ENCODE results near the gene LMBR1. TPM values are rescaled to one million over a fixed set of nuclear protein-coding genes. Genes with fewer than 3 reads are reported as not detected.
A peak's percentile ranks its signal among the peaks of the same experiment; 100 is the strongest.

Gene LMBR1
- total and polyA plus RNA-seq, 5 donors from 2014 or later: 35.7 to 71.9 (median 39.9) TPM

DNA sequence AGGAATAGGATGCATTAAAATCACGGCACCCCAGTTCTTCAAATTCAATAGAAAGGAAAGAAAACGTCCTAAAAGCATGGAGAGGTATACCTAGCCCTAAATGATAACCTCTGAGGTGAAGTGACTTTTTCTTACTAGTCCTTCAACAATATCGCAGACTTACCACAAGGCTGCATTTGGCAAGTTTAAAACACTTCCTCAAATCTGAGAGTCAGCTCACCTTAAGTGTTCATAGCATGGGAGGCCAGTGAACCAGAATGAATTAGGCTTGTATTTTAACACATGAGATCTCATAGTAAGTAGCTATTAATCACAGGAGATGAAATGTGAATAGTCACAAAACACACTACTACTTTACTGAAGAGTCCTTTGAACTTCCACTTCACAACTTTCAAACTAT lies 128.2 kb downstream of the LMBR1 start:
- Mint-ChIP-seq H3K36me3 (peaks cover 32% of the 10 kb centered on the region), H3K4me3 (no peak overlapping the region), H3K4me1 (peaks cover 4 to 21% (median 13%) of the 10 kb centered on the region in 4 donors), H3K27ac (no peak overlapping the region), H3K9me3 (peaks cover 0 to 7% (median 2%) of the 10 kb centered on the region in 7 donors), H3K27me3 (no peaks in the 10 kb centered on the region)
- H3K9me3 ChIP-seq (ENCODE audit: control insufficient read depth in 2 of 2, low read length in 2 of 2): peaks cover 3 to 4% of the 10 kb centered on the region in 2 experiments
- H3K27me3 ChIP-seq (ENCODE audit: control insufficient read depth, insufficient read depth, low read length): no peaks in the 10 kb centered on the region
- no peak overlapping the region for H3K27ac ChIP-seq (ENCODE audit: insufficient read depth, low read length, poor library complexity, severe bottlenecking)
- DNase-seq: no peak
- H3K4me3 ChIP-seq (ENCODE audit: low read depth, low read length): no peak overlapping the region
- ATAC-seq (ENCODE audit: low read depth in 2 of 2): no peak
- peaks cover 16% of the 10 kb centered on the region for H3K36me3 ChIP-seq (ENCODE audit: control insufficient read depth, insufficient read depth, low read length)
- H3K4me1 ChIP-seq (ENCODE audit: control insufficient read depth, insufficient read depth, low read length, poor library complexity, severe bottlenecking): no peaks in the 10 kb centered on the region

DNA sequence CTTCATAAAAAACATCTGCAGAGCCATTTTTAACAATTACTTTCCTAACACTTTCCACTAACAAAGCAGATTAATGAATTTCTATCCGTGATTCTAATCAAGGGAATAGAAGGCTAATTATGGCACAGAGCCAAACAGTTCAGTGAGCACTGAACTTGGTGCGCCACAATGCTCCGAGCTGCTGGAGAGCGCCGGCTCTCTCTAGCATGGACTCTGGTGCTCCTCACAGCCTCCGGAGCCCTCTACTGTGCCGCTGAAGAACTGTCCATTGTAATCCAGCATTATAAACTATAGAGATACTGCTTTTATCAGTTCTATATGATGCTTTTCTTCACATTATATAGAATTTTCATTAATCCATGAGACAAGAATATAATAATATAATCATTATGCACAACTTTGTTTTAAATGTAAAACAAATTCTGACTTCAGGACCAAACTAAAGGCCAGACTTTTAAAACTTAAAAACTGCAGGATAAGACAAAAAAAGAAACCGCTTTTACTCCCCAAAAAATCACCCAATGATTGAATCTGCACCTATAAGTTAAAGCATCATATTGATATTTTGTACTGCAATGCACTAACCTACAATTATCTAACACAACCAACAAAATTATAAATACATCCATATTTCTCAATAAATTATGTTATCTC lies 128.8 kb downstream of the LMBR1 start:
- peak overlapping the region in 1 of 3 donors; percentile 34 for H3K27ac Mint-ChIP-seq
- H3K36me3 Mint-ChIP-seq: peaks cover 36% of the 10 kb centered on the region
- no peak for ATAC-seq (ENCODE audit: low read depth in 2 of 2)

DNA sequence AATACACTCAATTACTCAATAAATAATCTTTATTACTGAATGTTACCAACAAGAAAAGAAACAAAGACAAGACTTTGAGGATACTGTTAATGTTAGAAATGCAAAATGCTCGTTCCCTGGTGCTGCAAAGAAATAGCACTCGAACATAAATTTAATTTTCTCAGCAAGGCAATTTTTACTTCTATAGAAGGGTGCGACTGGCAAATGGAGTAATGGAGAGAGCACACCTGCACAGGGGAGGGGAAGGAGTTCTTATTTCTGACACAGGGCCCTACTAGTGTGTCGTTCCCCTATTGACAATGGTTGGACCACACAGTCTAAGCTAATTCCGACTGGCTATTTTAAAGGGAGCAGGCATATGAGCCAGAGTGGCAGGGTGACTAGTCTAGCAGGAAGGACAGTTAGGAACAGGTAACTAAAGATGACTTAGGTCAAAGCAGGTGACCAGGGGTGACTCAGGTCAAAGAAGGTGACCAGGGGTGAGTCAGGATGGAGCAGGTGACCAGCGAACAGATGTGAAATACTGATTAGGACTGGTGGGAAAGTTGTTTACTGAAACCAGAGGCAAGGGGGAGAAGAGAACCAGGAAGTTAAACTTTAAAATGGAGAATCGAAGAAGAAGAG lies 133.3 kb downstream of the LMBR1 start:
- Mint-ChIP-seq H3K9me3 (peaks cover 0 to 10% (median 3%) of the 10 kb centered on the region in 7 donors), H3K27me3 (no peaks in the 10 kb centered on the region), H3K27ac (no peak overlapping the region), H3K4me3 (no peak overlapping the region), H3K4me1 (peaks cover 0 to 12% (median 7%) of the 10 kb centered on the region in 4 donors), H3K36me3 (peaks cover 53% of the 10 kb centered on the region)
- Histone ChIP-seq H3K36me3 (ENCODE audit: control insufficient read depth, insufficient read depth, low read length) (peaks cover 28% of the 10 kb centered on the region), H3K4me1 (ENCODE audit: control insufficient read depth, insufficient read depth, low read length, poor library complexity, severe bottlenecking) (no peaks in the 10 kb centered on the region), H3K9me3 (ENCODE audit: control insufficient read depth in 2 of 2, low read length in 2 of 2) (peaks cover 4 to 11% of the 10 kb centered on the region in 2 experiments), H3K27me3 (ENCODE audit: control insufficient read depth, insufficient read depth, low read length) (no peaks in the 10 kb centered on the region), H3K4me3 (ENCODE audit: low read depth, low read length) (no peak overlapping the region), H3K27ac (ENCODE audit: insufficient read depth, low read length, poor library complexity, severe bottlenecking) (no peak overlapping the region)
- DNase-seq: no peak
- no peak for ATAC-seq (ENCODE audit: low read depth in 2 of 2)

More for the DNA sequence above, 128.8 kb downstream of the LMBR1 start:
- peaks cover 16% of the 10 kb centered on the region for H3K36me3 ChIP-seq (ENCODE audit: control insufficient read depth, insufficient read depth, low read length)
- H3K4me1 ChIP-seq (ENCODE audit: control insufficient read depth, insufficient read depth, low read length, poor library complexity, severe bottlenecking): no peaks in the 10 kb centered on the region
- no peak overlapping the region for H3K27ac ChIP-seq (ENCODE audit: insufficient read depth, low read length, poor library complexity, severe bottlenecking)
- no peak overlapping the region for H3K4me3 ChIP-seq (ENCODE audit: low read depth, low read length)
- Mint-ChIP-seq H3K4me1 (peaks cover 0 to 15% (median 8%) of the 10 kb centered on the region in 4 donors), H3K9me3 (peaks cover 0 to 10% (median 3%) of the 10 kb centered on the region in 7 donors), H3K27me3 (no peaks in the 10 kb centered on the region), H3K4me3 (no peak overlapping the region)
- peaks cover 4 to 10% of the 10 kb centered on the region in 2 experiments for H3K9me3 ChIP-seq (ENCODE audit: control insufficient read depth in 2 of 2, low read length in 2 of 2)
- DNase-seq: no peak
- no peaks in the 10 kb centered on the region for H3K27me3 ChIP-seq (ENCODE audit: control insufficient read depth, insufficient read depth, low read length)

DNA sequence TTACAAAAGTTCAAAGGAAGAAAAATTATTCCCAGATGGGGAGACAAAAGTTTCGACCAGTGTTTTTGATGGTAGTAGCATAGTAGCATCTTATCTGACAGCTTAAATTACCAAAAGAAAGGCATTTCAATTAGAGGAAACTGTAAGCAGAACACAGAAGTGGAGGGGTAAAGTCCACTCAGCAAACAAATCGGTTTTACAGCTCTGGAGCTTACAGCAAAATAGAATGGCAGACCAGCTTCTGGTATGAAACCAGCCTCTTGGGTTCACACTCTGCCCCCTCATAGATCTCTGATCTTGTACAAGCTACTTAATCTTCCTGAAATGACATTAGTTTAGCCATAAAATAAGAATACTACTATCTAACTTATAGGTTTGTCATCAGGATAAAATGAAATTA lies 133.8 kb downstream of the LMBR1 start:
- no peaks in the 10 kb centered on the region for H3K4me1 ChIP-seq (ENCODE audit: control insufficient read depth, insufficient read depth, low read length, poor library complexity, severe bottlenecking)
- no peak overlapping the region for H3K27ac Mint-ChIP-seq
- H3K4me3 ChIP-seq (ENCODE audit: low read depth, low read length): no peak overlapping the region
- no peaks in the 10 kb centered on the region for H3K27me3 ChIP-seq (ENCODE audit: control insufficient read depth, insufficient read depth, low read length)
- peaks cover 4 to 11% of the 10 kb centered on the region in 2 experiments for H3K9me3 ChIP-seq (ENCODE audit: control insufficient read depth in 2 of 2, low read length in 2 of 2)
- no peak for ATAC-seq (ENCODE audit: low read depth in 2 of 2)
- H3K36me3 Mint-ChIP-seq: peaks cover 55% of the 10 kb centered on the region
- H3K36me3 ChIP-seq (ENCODE audit: control insufficient read depth, insufficient read depth, low read length): peaks cover 28% of the 10 kb centered on the region
- no peak for DNase-seq
- no peaks in the 10 kb centered on the region for H3K27me3 Mint-ChIP-seq
- no peak overlapping the region for H3K27ac ChIP-seq (ENCODE audit: insufficient read depth, low read length, poor library complexity, severe bottlenecking)
- H3K9me3 Mint-ChIP-seq: peaks cover 0 to 10% (median 3%) of the 10 kb centered on the region in 7 donors
- peaks cover 0 to 13% (median 8%) of the 10 kb centered on the region in 4 donors for H3K4me1 Mint-ChIP-seq
- no peak overlapping the region for H3K4me3 Mint-ChIP-seq

DNA sequence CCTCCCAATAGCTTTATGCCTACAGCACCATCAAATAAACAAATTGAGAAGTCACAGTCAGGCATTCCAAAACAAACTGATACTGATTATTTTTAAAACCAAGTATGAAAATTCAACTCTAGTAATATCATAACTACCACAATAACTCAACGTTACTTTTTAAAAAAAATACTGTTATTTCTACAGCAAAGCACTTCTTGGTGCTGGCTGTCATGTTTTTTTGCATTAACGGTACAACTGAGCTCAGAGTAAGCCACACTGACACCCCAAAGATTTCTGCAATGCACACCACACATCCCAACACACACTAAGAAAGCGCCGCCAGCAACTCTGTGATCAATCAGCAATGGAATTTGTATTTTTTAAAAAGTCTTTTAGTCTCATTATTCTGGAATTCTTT lies 138.8 kb downstream of the LMBR1 start:
- DNase-seq (no peak), ATAC-seq (ENCODE audit: low read depth in 2 of 2) (no peak)
- no peak overlapping the region for H3K4me3 ChIP-seq (ENCODE audit: low read depth, low read length)
- Mint-ChIP-seq H3K4me1 (peaks cover 2 to 11% (median 6%) of the 10 kb centered on the region in 4 donors), H3K9me3 (no peaks in the 10 kb centered on the region), H3K27ac (no peak overlapping the region), H3K27me3 (no peaks in the 10 kb centered on the region), H3K36me3 (peaks cover 32% of the 10 kb centered on the region), H3K4me3 (no peak overlapping the region)
- peaks cover 28% of the 10 kb centered on the region for H3K36me3 ChIP-seq (ENCODE audit: control insufficient read depth, insufficient read depth, low read length)
- H3K4me1 ChIP-seq (ENCODE audit: control insufficient read depth, insufficient read depth, low read length, poor library complexity, severe bottlenecking): no peaks in the 10 kb centered on the region
- H3K27ac ChIP-seq (ENCODE audit: insufficient read depth, low read length, poor library complexity, severe bottlenecking): no peak overlapping the region
- no peaks in the 10 kb centered on the region for H3K27me3 ChIP-seq (ENCODE audit: control insufficient read depth, insufficient read depth, low read length)
- peaks cover 0 to 2% of the 10 kb centered on the region in 2 experiments for H3K9me3 ChIP-seq (ENCODE audit: control insufficient read depth in 2 of 2, low read length in 2 of 2)

DNA sequence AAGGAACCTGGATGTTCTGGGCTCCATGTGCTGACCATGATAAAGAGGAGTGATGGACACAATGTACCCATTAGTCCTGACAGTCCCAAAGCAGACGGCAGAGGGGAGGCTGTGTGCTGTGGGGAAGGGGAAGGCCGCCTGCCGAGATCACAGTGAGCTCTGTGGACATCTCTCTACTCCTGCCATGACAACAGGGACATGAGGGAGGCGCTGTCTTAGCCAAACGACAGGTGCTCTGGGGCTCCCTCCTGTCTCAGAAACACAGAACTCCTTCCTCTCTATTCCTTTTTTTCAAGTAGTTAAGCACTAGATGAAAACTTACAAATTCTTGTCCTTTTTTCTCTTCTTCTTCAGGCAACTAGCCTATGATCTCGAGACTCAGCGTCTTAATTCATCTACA lies 139.4 kb downstream of the LMBR1 start:
- Mint-ChIP-seq H3K9me3 (no peaks in the 10 kb centered on the region), H3K4me1 (peaks cover 2 to 14% (median 6%) of the 10 kb centered on the region in 4 donors), H3K27ac (no peak overlapping the region), H3K27me3 (no peaks in the 10 kb centered on the region), H3K4me3 (no peak overlapping the region), H3K36me3 (peaks cover 32% of the 10 kb centered on the region)
- Histone ChIP-seq H3K27me3 (ENCODE audit: control insufficient read depth, insufficient read depth, low read length) (no peaks in the 10 kb centered on the region), H3K9me3 (ENCODE audit: control insufficient read depth in 2 of 2, low read length in 2 of 2) (no peaks in the 10 kb centered on the region), H3K36me3 (ENCODE audit: control insufficient read depth, insufficient read depth, low read length) (peaks cover 28% of the 10 kb centered on the region), H3K4me3 (ENCODE audit: low read depth, low read length) (no peak overlapping the region), H3K4me1 (ENCODE audit: control insufficient read depth, insufficient read depth, low read length, poor library complexity, severe bottlenecking) (no peaks in the 10 kb centered on the region), H3K27ac (ENCODE audit: insufficient read depth, low read length, poor library complexity, severe bottlenecking) (no peak overlapping the region)
- no peak for DNase-seq
- no peak for ATAC-seq (ENCODE audit: low read depth in 2 of 2)

DNA sequence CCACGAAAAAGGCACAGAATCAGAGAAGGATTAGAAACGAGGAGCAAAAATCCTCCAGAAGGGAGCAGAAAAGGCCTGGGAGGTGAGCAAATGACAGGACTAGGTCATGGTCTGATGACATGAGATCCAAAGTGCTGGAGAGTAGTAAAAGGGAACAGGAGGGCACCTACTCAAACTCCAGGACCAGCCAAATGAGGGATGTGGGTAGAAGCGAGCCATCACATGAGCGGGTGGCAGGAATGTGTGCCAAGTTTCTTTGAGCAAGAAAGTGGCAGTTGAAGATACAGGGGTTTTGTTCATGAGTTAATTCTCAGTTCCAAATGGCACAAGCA lies 139.8 kb downstream of the LMBR1 start:
- H3K36me3 Mint-ChIP-seq: peaks cover 29% of the 10 kb centered on the region
- no peak overlapping the region for H3K27ac Mint-ChIP-seq

More for the DNA sequence above, 139.8 kb downstream of the LMBR1 start:
- Histone ChIP-seq H3K27me3 (ENCODE audit: control insufficient read depth, insufficient read depth, low read length) (no peaks in the 10 kb centered on the region), H3K36me3 (ENCODE audit: control insufficient read depth, insufficient read depth, low read length) (peaks cover 28% of the 10 kb centered on the region), H3K9me3 (ENCODE audit: control insufficient read depth in 2 of 2, low read length in 2 of 2) (no peaks in the 10 kb centered on the region), H3K4me1 (ENCODE audit: control insufficient read depth, insufficient read depth, low read length, poor library complexity, severe bottlenecking) (no peaks in the 10 kb centered on the region), H3K27ac (ENCODE audit: insufficient read depth, low read length, poor library complexity, severe bottlenecking) (no peak overlapping the region), H3K4me3 (ENCODE audit: low read depth, low read length) (no peak overlapping the region)
- Mint-ChIP-seq H3K4me1 (peaks cover 2 to 14% (median 6%) of the 10 kb centered on the region in 4 donors), H3K4me3 (no peak overlapping the region), H3K27me3 (no peaks in the 10 kb centered on the region), H3K9me3 (no peaks in the 10 kb centered on the region)
- no peak for DNase-seq
- no peak for ATAC-seq (ENCODE audit: low read depth in 2 of 2)
